GM12864 (cell line): ENCODE results near the gene MPPE1.
"Not testable (repeated sequence)": the region's sequence is repeated elsewhere in the genome, so short reads cannot be mapped to it uniquely, and the experiment has no call there.

Experiments
- DNase-seq: peaks from one replicate; pipeline ENCODE4 v3.0.0-alpha.2; 2011; ENCODE audit warnings: low read depth
- H3K4me3 ChIP-seq: 2 replicates; pipeline ENCODE4 v1.5.1; 2011; ENCODE audit warnings: mild to moderate bottlenecking, low read depth, low read length, control low read depth
- CTCF ChIP-seq: IDR thresholded peaks from 2 replicates; pipeline ENCODE4 v1.5.1; 2011; ENCODE audit warnings: low read depth, mild to moderate bottlenecking, moderate library complexity, low read length, control low read depth, inconsistent platforms; ENCODE audit errors: missing control alignments

Gene MPPE1

DNA sequence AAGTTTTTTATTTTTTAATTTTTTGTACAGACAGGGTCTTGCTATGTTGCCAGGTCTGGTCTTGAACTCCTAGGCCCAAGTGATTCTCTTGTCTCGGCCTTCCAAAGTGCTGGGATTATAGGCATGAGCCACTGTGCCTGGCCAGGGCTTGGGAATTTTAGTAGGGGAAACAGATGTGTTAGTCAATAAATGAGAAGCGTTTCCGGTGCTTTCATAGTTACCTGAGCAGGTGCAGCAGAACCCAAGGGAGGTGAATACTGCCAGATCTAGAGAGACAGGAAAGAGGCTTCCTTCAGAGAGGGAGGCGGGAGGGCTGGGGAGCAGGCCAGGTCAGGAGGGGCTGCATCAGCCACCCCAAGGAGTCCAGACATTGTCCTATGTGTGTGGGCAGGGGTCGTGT is 42.7 kb upstream of the MPPE1 start:
- no peak overlapping the region for H3K4me3 ChIP-seq
- no peak for TF ChIP-seq CTCF
- DNase-seq = no peak

- no peak for DNase-seq
- TF ChIP-seq CTCF = no peak
- no peak overlapping the region for H3K4me3 ChIP-seq
Observed at GRCh38 chr18:11948852-11949523, 40.9 kb upstream of the MPPE1 start.

DNA sequence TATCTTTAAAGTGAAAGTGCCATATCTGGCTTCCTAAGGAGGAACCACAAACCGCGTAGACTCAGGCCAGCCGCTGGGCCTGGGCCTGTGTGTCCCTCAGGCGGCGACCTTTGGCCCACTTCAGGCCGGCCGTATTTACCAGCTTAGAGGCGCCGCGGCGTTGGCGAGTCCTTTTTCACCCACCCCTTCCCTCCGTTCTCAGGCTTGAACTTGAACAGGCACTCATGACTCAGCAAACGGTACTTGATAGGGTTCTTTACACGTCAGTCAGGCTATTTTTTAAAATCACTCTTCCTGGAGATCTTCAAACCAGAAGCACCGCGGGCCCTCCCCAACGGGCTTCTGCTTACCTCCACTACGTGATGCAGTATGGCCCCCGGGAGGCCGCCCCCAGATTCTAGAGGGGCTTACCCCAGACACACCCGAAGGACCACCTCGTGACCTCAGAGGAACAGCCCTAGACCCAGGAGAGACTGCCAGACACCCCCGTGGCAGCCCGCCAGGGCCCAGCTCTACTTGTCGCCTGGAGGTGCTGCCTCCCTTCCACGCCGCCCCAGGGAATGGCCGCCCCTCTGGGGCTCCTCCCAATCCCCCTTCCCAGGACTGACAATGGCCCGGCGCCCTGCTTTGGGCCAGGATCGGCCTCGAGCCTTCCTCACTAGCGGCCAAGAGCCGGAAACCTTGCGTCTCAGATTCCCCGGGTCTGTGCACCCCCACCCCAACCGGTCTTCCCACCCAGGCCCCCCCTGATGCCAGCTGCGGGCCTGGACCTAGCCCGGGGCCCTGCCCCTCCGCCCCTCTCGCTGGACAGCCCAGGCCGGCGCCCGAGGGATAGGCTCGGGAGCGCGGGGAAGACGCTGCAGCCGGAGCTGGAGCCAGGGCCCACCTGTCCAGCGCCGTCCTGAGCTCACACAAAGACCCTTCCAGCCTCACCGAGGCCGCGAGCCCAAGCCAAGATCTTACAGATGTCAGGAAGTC is 39.4 kb upstream of the MPPE1 start:
- TF ChIP-seq CTCF = no peak
- peak overlapping the region; percentile 30 for H3K4me3 ChIP-seq
- peak; percentile 65 for DNase-seq

DNA sequence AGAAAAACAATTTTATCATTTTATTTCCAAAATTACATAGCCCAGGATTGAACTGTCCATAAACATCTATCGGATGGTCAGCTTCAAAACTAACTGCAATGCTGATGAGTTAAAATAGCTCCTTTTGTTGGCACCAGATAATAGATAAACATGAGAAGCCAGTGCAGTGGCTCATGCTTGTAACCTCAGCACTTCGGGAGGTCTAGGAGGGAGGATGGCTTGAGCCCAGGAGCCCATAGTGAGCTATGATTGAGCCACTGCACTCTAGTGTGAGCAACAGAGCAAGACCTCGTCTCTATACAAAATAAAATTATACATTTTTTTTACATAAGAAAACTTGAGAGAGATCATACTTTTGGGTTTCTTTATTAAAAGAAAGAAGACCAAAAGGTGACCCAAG is 38.6 kb upstream of the MPPE1 start:
- DNase-seq = no peak
- H3K4me3 ChIP-seq = no peak overlapping the region; the same call in 1 of the 2 replicates
- no peak for TF ChIP-seq CTCF

DNA sequence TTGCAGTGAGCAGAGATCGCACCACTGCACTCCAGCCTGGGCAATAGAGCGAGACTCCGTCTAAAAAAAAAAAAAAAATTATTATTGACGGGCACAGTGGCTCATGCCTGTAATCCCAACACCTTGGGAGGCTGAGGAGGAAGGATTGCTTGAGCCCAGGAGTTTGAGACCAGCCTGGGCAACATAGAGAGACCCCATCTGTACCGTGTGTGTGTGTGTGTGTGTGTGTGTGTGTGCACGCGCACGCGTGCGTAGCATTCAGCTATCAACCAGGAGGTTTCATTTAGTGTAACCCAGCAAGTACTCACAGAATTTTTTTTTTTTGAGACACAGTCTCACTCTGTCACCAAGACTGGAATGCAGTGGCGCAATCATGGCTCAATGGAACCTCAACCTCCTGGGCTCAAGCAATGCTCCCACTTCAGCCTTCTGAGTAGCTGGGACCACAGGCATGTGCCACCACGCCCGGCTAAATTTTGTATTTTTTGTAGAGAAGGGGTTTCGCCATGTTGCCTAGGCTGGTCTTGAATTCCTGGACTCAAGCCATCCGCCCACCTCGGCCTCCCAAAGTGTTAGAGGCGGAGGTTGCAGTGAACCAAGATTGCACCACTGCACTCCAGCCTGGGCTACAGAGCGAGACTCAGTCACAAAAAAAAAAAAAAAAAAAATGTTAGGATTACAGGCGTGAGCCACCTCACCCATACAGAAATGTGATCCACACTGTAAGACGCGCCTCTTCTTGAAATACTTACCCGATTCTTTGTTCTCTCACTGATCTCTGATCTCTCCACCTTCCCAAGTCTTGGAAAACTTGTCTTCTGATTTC is 37.9 kb upstream of the MPPE1 start:
- not testable (repeated sequence) for DNase-seq, H3K4me3 ChIP-seq

DNA sequence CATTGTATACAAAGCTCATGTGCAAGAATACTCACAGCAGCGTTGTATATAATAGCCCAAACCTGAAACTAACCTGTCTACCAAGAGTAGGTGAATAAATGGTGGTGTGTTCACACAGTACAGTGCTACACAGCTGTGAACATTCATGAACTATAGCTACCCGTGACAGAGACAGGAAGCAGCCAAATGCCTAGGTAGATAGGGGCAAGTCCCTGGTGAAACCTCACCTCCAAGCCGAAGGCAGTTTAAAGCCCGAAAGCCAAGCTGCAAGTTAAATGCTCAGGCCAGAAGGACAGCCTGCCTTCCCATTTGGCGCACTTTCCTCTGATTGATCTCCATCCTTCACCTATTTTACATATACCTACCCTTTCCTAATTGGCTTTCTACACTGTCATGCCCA is 36.7 kb upstream of the MPPE1 start:
- H3K4me3 ChIP-seq = no peak overlapping the region
- DNase-seq = no peak
- TF ChIP-seq CTCF = no peak

DNA sequence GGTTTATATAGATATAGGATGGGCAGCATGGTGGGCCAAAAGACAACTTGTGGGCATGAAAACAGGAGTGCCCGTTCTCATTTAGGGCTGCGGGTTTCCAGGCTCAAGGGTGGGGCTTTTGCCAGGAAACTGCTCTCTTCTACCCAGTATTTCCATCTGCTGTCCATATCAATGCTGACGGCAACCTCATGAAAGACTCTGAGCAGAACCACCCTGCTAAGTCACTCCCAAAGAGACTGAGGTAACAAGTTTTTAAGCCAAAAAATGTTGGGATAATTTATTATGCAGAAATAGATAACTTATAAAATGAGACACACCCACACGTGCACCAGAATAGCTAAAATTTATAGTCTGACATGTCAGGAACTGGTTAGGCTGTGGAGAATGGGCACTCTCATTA is 36.1 kb upstream of the MPPE1 start:
- no peak for DNase-seq
- no peak for TF ChIP-seq CTCF
- H3K4me3 ChIP-seq = no peak overlapping the region
